HL-60/S4 (cell line): ENCODE results near the gene TIAM2.

Experiments
- in situ Hi-C: fragments of 300-500 bp; cut with MboI; formaldehyde crosslinking; loops from 2 replicates; pipeline ENCODE4 v1.14.3; 2022; ENCODE audit warnings: low sequenced_read_pairs

The TIAM2 gene

DNA sequence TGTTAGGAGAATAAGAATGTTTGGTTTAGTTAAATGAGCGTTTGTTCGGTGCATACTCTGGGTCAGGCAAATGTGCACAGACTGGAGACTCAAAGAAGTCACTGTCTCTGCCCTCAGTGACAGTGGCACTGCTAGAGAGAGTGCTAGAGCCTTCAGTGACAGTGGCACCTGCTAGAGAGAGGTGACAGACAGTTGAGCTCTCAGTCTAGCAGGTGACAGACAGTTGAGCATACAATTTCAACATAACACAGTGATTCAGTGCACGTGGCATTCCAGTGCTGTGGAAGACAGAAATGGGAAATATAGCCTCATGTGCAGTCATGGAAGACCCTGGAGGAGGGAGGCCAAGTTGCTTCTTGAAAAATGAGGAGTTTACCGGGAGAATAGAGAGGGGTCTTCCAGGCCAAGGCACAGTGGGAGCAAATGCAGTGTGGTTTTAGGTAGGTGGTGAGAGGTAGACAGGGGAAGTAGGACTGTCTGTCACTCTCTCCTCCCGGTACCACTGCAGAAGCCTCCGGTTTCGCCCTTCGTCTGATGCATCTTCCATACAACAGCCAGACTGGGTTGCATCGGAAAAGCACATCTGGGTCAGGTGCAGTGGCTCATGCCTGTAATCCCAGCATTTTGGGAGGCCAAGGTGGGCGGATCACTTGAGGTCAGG, 160.8 kb downstream of the TIAM2 start:
- in situ Hi-C loops, result no loop called here

DNA sequence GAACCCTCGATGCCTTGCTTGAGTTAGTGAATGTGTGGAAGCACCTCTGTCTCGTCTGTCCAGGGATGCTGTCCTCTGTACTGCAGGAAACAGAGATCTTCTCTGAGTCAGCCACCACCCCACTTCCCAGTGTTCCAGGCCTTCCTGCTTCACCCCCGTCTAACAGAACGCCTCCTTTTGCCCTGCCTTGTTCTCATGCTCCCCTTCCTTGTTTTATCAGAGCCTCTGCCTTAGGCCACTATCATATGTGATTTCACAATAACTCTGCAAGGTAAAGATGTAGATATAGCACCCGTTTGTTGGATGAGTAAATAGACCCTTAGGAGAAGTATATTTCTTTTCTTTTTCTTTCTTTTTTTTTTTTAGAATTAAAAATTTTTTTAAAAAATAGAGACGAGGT, 162.0 kb downstream of the TIAM2 start:
- in situ Hi-C loops, result no loop called here

DNA sequence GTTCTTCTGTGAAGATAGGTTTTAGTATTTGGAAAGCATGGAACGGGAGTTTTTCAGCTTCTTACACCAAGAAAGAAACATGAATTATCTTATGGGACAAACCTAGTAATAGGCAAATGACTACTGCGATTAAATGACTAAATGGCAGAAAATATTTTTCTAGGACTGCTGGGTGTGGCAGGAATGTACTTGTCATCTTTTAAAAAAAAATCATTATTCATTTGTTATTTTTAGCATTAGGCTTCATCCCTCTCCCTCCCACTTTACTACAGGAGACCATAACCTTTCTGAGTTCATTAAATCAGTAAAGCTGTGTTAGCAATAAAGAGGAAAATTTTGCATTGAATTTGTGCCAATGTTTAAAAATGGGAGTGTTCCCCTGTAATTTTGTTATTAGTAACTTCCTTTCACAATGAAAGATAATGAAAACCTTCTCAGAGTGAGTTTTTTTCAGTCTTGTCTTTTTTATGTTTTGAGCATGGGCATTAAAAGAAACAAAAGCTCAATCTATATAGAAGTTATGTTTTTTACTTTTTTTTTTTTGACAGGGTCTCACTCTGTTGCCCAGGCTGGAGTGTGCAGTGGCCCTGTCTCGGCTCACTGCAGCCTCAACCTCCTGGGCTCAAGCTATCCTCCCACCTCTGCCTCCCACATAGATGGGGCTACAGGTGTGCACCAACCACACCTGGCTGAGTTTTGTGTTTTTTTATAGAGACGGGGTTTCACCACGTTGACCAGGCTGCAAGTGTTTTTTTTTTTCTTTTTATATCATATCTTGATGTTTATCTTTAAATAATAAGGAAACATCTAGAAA, 163.1 kb downstream of the TIAM2 start:
- in situ Hi-C loops, result no loop called here

DNA sequence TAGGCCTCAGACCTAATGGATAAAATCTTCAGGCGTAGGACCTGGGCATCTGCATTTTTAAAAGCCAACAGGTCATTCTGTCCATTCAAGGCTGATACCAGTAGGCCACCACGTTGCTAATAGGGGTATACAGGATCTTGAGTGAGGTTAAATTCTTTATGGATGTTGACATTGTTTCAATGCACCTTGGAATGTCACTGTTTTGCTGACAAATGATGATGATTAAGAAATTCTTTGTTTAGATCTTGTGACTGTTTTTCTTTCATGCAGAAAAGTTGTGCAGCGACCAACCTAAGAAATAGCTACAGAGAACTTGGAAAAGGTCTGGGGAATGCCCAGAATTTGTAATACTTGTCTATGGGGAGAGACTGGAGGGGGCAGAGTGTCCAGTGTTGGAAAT, 167.6 kb downstream of the TIAM2 start:
- in situ Hi-C loops, result no loop called here

DNA sequence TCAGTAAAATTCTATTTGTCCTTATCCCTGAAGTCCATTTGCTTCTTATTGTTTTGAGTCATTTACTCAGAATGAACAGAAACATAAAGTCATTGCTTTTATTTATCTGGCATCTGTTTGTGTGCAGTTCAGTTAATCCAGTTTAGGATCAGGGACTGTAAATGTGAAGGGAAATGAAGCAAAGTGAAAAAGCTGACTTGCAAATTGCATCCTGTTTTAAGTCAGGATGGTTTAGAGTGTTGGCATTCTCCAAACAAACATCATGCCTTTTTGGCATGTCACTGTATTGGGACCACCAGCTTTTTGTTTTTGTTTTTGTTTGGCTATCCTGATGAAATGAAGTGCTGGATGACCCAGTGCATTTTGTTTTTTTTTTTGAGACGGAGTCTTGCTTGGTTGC, 168.5 kb downstream of the TIAM2 start:
- in situ Hi-C loops, result no loop called here

DNA sequence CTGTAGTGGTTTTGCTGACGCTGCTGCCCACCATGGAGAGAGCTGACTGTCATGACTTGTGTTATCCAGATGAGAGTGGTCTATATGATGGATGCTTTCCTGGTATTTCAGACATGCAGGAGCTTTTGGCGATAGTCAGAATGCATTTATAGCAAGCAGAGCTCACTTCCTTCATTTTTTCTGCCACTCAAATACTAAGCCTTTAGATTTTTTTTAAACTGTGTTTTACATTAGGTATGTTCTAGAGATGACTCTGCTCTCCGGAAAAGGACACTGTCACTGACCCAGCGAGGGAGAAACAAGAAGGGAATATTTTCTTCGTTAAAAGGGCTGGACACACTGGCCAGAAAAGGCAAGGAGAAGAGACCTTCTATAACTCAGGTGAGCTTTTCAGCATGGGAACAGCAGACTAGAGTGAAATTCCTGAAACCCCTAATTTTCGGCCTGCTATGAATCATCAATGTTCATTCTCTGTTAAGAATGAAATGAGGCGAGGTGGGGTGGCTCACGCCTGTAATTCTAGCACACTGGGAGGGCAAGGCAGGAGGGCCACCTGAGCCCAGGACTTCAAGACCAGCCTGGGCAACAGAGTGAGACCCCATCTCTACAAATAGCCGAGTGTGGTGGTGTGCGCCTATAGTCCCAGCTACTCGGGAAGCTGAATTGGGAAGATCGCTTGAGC, 170.1 kb downstream of the TIAM2 start:
- in situ Hi-C loops, result no loop called here

DNA sequence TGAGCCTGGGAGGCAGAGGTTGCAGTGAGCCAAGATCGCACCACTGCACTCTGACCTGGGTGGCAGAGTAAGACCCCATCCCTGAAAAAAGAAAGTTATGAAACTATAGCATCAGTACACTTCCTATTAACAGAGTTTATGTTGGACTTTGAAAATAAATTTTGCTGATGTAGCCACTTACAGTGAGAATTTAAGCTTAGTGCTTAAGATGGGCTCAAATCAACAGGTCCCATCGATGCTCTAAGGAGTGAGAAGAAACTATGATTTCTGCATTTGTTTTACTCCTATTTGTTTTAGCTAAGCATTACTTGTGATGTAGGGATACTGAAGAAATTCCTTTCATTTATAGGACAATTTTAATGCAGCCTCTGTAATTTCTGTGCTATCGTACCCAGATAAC, 175.4 kb downstream of the TIAM2 start:
- in situ Hi-C loops, result loop anchor here (10.0 kb wide), 2 partner anchors 246 to 506 kb away; no protein-coding TSS in a partner anchor

DNA sequence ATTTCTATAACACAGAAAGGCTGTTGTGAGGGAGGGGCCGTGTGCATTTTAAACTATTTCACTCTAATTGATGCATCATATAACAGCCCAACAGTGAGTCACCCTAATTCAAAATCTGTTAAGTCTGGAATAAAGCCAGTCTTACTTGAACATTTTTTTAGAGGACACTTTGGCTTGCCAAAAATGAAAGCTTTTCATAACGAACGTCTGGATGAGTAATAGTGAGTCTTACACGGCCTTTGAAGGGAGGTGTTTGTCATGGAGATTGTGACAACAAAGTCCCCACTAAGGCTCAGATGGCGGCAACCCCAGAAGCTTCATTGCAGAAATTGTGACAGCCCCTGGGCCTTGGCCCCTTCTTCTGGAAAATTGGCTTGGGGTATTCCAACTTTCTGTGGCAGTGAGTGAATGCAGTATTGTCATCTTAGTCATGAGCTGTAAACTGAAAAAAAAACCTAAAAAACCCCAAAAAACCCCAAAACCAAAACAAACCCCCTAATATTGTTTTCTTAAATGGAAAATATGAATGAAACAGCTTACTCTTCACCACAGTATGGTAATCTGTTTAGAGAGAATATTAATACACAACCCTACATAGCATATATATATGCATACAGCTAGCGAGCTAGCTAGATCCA, 176.1 kb downstream of the TIAM2 start:
- in situ Hi-C loops, result loop anchor here (10.0 kb wide), 2 partner anchors 246 to 506 kb away; no protein-coding TSS in a partner anchor

DNA sequence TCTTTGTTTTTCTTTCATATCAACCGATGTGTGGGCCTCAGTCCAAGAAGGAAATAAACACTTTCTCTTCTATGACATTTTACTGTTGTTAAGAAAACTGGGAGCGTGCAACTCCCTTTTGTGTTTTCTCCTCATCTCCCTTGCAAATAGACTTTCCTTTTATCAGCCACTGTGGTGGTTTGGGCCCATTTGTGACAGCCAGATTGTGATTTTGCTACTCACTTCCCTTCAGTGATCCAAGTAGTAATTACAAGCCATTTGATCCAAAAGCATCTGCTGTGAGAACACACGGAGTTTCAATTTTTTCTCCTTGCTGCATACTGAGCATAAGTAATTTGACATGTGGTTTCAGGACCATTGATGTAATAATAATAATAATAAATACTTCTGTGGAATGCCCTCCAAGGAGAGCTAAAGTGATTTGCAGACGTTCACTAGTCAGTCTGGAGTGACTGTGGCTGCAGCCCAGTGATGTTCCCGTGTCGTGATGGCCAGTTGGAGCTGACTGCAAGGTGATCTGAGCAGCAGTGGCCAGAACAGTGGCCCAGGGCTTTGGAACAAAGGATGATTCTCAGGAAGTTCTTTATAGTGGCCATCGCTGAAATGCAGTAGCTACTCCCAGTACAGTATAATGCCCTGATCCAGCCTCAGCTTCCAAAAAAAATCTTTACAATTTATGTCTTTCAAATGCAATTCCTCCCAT, 176.8 kb downstream of the TIAM2 start:
- in situ Hi-C loops, result loop anchor here (10.0 kb wide), 2 partner anchors 247 to 507 kb away; no protein-coding TSS in a partner anchor

DNA sequence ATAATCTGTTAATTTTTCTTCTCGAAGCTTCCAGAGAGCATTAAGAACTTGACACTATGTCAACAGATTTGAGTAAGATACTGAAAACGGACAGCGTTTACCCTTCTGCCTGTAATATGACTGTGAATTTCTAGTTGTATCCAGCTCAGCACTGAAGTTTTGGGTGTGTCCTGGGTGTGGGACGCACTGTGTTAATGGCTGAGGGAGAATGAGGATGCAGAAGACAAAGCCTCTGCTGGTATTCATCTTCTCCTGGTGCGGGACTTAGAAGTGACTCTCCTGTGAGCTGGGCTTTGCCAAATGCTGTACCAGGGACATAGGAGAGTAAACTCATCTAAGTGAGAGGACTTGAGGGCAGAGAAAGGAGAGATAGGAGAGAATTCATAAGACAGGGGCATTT, 178.4 kb downstream of the TIAM2 start:
- in situ Hi-C loops, result loop anchor here (10.0 kb wide), 2 partner anchors 249 to 509 kb away; no protein-coding TSS in a partner anchor

DNA sequence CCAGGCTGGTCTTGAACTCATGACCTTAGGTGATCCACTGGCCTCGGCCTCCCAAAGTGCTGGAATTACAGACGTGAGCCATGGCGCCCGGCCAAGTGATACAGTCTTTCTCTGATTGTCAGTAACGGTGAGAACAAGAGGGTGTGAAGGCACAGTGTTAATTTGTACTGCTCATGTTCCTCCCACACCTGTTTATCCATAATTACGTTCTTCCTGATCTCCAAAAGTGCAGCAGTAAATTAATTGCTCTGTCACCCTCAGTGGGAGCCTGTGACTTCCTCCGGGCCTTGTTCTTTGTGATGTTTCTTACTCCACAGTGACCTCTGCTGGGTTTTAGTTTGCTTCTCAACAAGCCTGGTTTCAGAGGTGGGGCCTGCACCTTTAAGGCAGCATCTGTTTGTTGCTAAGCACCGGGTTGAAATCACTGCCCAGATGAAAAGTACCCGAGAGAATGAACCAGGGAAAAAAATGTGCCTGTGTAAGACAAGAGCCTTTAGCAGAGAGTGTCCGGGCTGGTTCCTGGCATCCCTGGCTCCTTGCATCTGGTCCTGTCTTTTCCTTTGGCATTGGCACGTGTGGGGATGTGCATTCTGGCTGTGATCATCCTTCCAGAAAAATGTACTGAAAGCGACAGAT, 179.6 kb downstream of the TIAM2 start:
- in situ Hi-C loops, result loop anchor here (10.0 to 25.0 kb wide), 3 partner anchors 250 to 510 kb away; no protein-coding TSS in a partner anchor

DNA sequence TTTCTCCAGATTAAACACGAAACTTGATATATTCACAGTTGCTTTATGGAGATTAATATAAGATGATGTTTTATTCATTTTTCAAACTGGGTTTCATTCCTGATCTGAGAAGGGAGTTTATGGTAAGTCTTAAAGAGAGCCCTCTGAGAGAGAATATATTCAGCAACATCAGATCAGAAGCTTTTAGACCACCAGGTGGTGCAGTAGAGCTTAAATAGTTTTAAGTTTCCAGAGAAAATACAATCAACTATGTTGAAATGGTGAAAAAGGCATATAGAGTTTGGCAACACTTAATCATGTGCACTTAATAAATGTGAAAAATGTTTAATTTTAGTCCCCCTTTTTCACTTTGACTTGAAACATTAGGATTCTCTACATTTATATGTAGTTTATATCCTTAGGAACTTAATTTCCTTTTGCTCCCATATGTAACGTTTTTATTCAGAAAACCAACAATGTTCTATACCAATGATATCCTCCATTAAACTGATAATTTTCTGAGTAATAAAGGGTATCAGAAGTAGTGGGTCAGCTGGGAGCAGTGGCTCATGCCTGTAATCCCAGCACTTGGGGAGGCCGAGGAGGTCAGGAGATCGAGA, 182.3 kb downstream of the TIAM2 start:
- in situ Hi-C loops, result loop anchor here (10.0 to 25.0 kb wide), 3 partner anchors 253 to 513 kb away; no protein-coding TSS in a partner anchor

DNA sequence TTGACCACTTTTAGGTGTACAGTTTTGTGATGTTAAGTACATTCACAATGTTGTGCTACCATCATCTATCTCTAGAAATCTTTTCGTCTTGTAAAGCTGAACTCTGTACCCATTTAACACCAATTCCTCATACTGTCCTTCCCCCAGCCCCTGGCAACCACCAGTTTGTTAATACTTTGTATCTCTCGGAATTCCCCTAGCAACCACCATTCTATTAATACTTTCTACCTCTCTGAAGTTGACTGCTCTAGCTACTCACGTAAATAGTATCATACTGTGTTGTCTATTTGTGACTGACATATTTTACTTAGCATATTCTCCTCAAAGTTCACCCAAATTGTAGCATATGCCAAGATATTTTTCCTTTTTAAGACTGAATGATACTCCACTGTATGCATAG, 186.4 kb downstream of the TIAM2 start:
- in situ Hi-C loops, result loop anchor here (25.0 kb wide), 1 partner anchor 356 kb away; no protein-coding TSS in a partner anchor

DNA sequence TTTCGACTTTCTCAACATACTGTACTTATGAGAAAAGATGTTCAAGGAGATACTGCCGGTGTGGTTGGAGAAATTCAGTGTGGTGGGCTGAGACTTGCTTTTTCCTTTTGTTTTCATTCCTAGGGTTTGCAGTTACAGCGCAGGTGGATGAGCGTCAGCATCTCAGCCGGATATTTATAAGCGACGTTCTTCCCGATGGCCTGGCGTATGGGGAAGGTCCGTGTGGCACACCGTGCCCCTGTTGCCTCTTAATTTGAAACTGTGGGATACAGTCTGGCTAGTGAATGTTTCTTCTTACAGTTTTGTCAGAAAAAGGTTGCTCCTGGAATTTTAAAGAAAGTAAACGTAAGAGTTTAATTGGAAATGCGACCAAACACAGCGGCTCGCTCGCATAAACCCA, 187.0 kb downstream of the TIAM2 start:
- in situ Hi-C loops, result loop anchor here (25.0 kb wide), 1 partner anchor 355 kb away; no protein-coding TSS in a partner anchor

DNA sequence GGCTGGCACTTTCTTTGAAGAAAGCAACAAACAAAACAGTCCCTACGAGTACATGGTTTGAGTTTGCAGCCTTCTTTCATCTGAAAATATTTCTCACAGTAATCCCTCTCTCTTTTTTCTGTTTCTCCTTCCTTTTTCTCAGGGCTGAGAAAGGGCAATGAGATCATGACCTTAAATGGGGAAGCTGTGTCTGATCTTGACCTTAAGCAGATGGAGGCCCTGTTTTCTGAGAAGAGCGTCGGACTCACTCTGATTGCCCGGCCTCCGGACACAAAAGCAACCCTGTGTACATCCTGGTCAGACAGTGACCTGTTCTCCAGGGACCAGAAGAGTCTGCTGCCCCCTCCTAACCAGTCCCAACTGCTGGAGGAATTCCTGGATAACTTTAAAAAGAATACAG, 188.0 kb downstream of the TIAM2 start:
- in situ Hi-C loops, result loop anchor here (25.0 kb wide), 1 partner anchor 354 kb away; no protein-coding TSS in a partner anchor

DNA sequence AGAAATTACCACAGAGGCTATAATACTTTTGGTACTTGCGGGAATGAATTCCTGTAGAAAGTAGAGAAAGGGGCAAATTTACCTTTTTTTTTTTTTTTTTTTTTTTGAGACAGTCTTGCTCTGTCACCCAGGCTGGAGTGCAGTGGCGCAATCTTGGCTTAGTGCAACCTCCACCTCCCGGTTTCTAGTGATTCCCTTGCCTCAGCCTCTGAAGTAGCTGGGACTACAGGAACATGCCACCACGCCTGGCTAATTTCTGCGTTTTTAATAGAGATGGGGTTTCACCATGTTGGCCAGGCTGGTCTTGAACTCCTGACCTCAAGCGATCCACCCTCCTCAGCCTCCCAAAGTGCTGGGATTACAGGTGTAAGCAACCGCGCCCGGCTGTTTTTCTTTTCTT, 189.9 kb downstream of the TIAM2 start:
- in situ Hi-C loops, result loop anchor here (25.0 kb wide), 1 partner anchor 352 kb away; no protein-coding TSS in a partner anchor

DNA sequence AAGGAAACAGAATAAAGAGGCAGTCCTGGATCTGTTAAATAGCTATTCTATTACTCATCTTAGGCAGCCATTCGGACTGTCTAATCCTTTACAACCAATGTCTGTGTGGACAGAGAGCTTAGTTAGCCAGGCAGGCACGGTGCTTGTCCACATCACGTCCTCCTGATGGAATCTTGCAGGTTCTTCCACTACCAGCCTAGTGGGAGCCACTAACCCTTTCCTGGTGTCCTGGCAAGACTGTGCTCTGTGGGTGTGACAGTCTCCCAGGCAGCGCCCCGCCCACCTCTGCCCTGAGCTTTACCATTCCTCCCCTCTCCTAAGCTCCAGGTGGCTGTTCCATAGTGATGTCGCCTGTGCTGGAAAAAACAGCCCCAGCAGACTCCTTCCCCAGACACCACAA, 190.4 kb downstream of the TIAM2 start:
- in situ Hi-C loops, result loop anchor here (25.0 kb wide), 1 partner anchor 352 kb away; no protein-coding TSS in a partner anchor

DNA sequence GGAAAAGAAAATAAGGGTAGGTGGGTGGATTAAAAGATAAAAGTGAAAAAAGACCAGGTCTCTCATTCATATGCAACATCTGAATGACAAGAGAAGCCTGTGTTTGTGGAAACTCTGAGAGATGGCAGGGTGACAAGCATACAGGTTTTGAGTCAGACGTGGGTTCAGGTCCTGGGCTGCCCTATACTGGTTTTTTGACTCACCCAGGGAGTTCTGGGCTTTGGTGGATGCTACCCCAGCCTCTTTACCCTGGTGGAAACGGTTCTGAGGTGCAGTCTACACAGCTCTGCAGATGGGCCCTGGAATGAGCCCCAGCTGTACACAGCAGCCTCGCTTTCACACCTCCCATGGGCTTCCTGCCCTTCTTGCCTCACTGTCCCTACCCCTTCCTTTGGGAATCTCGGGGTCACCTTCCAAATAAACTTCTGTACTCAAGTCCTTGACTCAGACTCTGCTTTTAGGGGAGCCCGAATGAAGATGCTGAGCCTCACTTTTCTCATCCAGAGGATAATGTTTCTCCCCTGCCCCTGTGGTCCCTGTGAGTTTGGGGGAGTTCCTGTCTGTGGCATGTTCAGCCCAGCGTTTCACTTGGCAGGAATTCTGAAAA, 191.0 kb downstream of the TIAM2 start:
- in situ Hi-C loops, result loop anchor here (25.0 kb wide), 1 partner anchor 351 kb away; no protein-coding TSS in a partner anchor
